GM18867 (cell line): ENCODE data around the gene TRIM29.

Experiments
- ATAC-seq: cut with Tn5 transposase; IDR thresholded peaks from one replicate; pipeline ENCODE4 v1.9.1; 2021; ENCODE audit warnings: mild to moderate bottlenecking, moderate library complexity; ENCODE audit not compliant: unreplicated experiment

TRIM29 gene

DNA sequence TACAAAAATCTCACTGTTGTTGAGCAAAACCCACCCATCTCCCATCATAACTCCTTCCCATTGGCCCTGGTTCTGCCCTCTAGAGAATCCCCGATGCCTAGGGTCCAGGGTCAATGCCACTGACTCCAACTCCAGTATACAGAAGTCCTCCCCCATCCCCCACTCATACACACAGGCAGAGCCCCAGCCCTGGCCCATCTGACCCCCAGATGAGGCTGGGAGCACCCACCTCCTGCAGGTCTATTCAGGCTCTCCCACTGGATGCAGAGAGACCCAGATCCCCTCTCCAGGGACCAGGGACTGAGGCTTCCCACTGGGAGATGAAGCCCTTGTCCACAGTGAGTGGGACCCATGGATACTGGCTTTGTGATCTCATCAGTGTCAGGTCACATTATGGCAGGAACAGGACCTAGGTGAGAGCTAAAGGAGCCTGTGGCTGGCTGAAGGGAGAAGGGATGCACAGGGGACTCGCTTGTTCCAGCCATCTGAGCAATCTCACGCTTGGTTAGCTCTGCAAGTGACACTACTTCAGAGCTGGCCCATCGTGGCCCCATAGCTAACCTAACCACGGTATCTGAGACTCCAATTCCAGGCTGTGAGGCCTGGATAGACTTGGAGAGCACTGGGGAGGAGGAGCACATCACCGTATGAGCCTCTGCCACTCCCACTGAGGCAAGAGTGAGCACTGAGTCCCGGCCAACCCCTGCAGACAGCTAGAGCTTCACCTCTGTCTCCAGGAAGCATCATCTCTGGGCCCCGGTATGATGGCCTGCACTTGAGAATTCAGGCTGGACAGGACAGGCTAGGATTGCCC, 35.7 kb downstream of the TRIM29 start:
- ATAC-seq = no peak

DNA sequence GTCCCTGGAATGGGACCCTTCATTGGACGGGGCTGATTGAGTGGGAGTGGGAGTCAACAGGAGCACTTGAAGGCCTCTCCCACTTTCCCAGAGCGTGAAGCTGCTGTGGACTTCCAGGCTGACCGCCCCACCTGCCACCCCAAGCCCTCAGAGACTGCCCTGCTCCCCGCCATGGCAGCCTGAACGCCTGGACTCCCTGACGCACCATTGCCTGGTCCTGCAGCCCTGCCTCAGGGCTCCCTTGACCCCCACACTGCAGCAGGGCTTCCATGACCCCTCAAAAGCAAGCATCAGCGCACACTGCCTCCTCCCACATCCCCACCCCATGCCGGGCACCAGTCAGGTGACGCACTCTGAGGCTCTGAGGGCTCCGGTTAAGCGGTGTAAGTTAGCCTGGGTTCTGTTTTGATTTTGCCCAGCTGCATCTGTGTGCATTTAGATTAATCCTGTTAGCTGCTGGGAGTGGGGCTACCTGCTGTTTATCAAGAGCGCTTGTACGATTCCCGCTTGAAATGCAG, 39.4 kb downstream of the TRIM29 start:
- no peak for ATAC-seq

DNA sequence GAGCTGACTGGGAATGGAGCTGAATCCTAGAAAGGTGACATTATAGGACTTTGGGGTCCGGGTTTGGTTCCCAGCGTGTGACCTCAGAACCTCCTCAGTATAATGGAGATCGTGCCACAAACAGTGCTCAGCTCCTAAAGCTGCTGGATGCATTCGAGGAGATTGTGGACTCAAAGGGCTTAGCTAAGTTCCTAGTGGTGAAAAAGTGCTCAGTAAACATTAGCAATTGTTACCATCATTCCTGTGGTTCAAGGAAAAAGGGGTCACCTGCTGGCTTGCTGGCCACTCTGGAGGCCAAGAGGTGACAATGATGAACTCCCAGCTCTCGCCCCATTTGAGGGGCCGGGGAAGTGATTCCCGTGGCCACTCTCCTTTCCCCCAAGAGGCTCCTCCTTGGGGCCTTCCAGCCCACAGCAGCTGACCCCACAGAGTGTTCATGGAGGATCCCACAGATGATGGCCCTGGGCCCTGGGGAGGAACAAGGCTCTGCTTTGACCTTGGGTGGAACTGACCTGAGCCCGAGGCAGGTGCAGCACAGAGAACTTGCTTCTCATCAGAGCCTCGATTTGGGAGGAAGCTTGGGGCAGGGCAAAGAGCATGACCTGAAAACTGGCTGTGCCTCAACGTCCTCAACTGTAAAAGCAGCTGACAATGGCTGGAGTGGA, 40.1 kb downstream of the TRIM29 start:
- ATAC-seq = no peak

DNA sequence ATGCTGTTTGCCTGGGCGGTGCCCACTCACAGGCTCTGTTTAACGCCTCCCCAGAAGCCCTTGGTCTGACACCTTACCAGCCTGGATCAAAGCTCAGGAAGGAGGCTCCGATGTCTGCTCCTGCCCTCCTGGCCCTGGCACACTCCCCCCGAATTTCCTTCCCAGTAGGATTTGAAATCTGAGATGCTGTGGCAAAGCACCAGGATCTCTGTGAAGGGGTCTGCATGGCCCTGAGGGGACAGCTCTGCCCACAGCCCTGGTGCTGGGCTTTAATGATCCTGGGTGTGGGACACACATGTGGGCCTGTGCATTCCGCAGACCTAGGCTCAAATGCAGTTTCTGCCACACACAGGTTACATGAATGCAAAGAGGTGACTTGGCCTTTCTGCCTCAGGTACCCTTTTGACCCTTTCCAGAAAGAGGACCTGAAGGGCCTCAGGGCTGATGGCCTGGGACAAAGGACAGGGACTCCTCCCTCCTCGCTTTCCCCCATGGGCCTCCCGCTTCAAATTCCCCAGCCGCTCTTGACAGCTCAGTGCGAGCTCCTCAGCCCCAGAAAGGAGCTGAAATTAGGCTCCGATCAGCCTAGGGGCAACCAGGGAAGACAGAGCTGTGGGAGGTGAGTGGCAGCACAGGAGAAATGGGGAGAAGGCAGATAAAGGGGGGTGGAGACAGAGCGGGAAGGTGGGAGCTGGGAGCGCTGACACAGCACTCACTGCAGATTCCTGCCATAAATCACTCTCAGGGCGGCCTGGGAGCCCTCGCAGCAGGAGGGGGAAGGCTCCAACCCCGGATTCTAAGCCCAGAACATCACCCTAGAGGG, 41.3 kb downstream of the TRIM29 start:
- ATAC-seq = no peak

DNA sequence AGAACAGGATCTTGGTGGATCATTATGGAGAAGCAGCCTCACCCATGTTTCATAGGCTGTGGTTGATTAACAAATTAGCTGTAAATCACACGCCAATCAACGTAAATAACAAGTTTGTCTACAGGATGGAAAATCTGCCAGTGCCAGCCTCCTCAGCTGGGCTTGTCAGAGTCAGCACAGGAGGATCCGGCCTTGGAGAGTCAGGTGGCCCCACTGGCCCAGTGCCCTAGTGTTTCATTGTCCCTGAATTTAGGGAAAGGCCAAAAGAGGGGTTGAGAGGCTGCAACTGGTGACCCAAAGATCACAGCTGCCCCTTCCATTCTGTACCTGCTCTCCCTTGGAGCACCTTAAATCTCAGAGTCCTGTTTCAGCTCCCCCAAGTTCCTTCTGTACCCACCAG, 42.4 kb downstream of the TRIM29 start:
- no peak for ATAC-seq

DNA sequence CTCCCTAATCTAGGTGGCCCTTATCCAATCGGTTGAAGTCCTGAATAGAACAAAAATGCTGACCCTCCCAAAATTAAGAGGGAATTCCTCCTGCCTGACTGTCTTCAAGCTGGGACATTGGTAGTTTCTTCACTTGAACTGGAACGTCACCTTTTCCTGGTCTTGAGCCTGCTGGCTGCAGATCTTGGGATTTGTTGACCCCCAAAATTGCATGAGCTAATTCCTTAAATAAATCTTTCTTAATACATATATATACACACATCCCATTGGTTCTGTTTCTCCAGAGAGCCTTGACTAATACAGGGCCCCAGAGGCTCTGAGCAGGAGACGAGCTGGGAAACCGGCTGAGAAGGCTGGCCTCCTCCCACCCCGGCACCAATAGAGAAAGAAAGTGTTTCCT, 46.2 kb downstream of the TRIM29 start:
- ATAC-seq = no peak

DNA sequence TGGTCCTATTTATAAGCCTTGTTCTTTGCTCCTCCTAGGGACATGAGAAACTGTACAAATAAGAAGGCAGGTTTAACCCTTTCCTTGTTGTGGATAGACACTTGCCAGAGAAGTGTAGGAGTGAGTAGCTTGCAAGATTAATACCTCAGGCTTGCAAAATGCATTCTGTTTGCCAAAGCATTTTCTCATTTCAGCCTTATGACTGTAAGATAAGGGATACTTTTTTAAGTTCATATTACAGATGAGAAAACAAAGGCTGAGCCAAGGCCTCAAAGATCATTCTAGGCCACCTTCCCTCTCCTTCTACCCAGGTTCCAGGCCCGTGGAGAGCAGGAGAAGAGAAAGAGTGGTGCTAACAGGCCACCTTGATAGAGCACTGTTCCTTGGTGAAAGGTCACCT, 46.8 kb downstream of the TRIM29 start:
- no peak for ATAC-seq

DNA sequence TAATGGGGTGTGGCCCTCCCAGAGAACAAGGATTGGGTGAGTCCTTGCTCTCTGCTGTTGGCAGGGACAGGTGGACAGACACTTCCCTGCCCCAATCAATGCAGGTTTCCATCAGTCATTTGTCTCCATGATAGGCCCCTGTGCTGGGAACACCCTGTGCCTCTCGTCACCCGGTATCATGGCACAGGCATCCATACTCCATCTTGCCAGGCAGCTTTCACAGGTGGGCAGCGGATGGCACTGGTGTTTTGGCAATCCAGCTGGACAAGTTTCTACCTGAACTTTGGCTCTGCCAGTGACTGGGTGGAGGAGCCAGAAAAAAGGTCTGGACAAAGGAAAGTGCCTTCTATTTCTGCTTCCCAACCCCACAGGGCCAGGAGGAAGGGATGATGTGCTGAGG, 47.5 kb downstream of the TRIM29 start:
- no peak for ATAC-seq

DNA sequence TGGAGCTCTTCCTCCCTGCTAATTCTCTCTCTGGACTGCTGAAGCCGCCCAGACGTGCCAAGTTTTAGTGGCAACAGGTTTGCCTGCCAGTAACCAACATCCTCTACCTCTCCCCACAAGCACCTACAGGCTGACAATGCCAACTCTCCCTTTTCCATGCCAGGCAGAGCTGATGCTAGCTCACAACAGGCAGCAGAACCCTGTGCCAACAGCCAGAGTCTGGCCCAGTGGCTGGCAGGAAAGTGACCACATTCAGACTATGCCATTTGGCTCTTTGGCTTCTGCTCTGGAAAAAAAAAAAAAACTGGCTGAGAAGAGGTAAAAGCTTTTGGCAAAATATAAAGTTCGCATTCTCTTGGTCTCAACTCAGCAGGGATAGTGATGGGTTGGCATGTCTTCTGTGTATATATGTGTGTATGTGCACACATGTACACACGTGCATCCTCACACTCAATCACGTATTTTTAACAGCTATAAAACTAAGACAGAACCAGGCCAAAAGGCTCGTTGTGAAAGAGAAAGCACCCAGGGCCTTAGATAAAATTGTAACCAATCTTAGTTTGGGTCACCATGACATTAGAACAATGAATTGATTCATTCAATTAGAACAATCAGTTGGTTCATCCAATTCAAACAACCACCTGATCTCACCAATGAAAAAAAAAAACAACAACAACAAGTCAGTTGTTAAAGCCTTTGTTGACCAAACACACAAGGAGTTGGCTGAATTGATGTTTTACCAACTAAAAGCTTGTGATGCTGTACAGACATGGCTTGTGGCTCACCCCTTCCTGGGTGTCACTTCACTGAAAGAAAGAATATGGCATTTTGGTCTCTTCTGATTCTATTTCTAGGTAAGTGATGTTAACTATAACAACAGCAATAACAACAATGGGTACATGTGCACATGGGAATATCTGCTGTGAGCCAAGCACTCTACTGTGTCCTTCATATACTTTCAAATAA, 48.6 kb downstream of the TRIM29 start:
- ATAC-seq = no peak

DNA sequence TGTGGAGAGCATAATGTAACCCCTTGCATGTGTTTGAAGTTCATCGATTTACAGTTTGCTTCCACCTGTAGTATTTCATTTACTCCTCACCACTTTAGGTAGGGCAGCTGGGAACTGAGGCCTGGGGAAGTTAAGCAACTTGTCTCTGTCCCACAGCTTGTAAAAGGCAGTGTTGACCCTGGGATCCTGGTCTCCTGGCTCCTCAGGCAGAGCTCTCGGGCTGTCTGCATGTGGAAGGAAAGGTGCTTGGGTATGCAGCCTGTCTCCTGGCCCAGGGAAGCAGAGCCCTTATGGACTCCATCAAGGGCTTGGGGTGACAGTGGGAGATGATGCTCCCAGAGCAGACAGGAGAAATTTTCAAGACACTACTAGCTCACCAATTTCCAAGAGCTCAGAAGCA, 49.9 kb downstream of the TRIM29 start:
- ATAC-seq = no peak

DNA sequence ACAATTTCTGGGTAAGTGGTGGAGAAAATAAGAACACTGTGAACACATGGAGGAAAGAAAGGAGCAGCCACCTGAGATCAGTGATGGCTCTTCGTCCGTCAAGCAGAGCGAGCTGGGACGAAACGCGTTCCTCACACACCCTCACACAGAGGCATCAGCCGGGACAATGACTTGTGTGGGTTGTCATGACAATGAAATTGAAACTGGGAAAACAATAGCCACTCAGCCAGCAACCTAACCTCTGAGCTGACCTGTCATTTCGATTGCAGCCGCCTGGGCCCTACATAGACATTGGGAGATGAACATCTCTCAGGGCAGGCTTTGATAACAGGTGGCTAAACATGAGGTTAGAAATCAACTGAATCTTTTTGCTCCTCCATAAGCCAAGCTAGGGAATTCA, 51.3 kb downstream of the TRIM29 start:
- ATAC-seq = no peak

DNA sequence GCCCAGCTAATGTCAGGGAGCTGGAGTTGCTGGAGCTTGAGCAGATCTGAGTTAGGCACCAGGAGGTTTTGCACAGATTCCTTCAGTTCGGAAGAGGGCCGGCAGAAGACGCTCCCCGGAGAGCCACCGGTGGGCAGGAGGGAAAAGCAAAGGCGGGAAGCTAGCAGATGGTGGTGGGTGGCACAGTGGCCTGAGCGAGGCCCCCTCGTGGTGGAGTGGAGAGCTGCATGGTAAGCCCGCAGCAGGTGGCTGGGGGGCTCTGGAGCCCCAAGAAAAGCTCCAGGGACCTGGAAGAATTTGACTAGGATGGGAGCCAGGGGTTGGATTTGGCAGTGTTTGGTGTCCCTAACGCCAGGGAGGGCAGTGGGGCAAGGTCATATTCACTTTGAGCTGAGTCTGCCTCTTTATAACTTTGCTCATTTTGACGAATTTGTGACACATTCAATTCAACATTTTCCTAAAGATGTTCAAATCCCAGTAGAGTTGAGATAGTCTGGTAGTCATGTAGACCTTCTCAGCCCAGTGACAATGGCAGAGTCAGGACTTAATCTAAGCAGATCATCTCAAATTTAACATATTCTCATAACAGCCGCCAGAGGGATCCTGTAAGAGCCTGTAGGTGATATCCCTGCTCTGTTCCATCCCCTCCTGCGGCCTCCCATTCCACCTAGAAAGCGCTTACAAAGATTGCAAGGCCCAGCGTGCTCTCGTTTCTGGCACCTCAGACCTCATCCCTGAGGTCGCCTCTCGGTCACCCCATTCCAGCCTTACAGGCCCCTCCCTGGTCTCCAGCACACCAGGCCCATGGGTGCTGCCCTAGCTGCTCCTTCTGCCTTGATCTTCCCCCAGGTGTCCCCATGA, 57.9 kb downstream of the TRIM29 start:
- no peak for ATAC-seq

DNA sequence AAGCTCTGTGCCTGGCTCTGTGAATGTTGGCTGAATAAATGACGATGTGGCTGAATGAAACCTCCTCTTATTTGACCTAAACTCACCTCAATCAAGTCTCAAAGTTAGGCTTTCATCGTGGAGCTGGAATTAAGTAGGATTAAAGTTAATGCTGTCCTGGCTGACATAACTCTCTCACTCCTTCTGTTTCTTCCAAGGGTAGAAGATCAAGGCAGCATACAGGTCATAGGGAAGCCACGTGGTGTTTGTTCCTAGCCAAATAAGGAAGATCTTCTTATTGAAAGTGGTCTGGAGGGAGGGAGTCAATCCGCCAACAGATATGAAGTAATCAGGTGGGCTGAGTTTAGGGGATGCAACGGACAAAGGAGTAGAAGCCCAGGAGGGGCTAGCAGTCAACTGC, 59.5 kb downstream of the TRIM29 start:
- ATAC-seq = no peak

DNA sequence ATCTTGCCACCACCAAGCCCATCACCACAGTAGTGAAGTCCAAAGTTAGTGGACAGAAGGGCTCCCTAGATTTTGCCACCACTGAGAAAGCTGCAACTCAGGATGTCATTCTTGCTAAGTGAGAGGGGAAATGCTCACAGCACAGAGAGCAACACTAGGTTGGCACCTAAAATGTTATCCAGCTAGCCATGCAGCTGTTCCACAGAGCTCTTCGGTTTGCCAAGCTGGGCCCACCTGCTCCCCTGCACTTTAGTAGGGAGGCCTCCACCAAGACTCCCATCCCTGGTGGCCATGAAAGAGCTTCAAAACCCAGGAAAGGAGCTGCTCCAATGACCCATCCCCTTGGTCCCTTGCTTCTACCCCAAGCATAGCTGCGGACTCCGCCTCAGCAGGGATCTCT, 63.8 kb downstream of the TRIM29 start:
- ATAC-seq = no peak

DNA sequence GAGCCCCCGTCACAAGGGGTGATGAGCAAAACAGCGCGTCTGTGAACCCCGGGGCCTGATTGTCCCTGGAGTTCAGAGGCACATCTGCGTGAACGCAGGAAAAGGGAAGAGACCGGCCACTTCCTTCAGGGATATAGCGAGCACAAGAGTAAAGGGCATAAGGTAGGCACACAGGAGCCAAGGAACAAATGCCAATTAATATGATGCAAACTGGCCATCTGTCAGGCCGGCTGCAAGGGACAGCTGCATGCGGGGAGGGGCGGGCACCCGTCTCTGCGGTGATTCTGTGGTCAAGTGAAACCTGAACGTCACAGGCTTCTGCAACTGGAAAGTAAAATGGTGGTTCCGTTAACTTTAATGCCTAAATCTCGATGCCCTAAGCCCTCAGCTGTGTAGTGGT, 64.7 kb downstream of the TRIM29 start:
- ATAC-seq = no peak

DNA sequence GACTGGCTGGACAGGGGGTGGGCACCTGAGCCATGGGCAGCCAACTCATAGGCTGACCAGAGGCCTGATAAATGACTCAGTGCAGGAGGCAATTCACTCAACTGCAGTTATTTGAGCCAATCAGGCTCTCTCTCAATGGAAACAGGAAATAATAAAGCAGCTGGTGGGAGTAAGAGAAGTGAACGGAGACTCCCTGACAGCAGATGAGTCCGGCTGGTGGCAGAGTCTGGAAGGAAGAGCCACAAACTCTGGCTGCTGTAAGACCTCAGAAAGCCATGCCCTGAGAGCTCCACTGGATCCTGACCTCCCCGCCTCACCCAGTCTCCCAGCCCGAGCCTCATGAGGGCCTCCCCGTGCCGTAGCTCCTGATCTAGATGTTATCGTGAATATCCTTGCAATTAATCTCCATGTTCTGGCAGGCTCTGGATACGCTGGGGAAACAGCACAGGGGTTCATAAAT, 69.8 kb downstream of the TRIM29 start:
- ATAC-seq = no peak

DNA sequence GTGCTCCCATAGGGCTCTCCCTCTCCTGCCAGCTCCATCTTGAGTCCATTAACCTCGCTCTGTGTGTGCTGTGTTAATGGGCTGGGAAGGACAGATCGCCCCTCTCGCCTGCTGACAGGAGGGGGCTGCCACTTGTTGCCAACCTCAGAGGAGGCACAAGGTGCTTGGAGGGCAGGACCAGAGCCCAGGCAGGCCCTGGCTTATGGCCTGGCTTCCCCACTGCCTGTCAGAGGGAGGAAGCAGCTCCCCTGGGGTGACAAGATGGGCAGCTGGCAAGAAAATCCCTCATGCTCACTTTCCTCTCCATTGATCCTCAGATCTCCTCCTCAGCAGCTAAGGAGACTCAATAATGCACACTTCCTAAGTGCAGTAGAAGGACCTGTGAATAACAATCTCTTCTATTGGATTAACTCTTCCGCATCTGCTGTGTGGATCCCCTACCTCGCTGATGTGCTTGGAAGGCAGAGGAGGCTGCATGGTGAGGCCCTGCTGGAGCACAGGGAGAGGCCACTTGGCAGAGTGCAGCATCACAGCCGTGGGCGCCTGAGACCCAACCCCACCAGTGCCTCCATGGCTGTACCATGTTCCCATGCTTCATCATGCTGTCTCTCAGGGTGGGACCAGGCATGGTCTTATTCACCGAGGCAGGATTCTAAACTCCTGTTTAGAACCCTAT, 70.3 kb downstream of the TRIM29 start:
- no peak for ATAC-seq

DNA sequence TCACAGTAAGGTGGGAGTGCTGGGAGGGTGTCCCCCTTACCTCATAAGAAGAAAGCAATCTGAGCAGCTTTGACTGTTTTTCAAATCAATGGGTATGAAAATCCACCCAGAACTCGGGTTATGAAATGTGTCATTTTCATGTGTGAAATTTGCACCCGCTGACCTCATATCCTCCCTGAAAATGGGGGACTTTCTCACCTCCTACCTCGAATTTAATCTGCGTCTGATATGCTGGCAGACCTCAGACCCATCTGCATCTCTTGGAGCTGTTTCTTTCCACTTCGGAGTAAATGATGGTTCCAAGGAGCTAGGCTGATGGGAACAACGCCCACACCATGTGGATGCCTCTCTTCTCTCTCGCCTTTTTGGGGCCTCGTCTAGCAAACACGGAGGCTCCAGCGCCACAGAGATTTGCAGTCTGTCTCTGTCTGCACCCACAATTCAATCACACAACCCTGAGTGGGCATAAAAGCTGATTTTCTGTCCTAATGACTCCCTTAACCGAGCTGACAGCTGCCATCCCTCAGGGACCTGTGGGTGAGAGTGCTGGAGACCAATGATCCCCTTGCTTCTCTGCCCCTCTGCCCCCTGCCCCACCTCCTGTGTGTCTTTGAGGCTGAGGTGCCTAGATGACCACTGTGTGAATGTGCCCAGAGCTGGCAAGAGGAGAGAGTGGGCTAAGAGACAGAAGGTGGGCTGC, 71.0 kb downstream of the TRIM29 start:
- no peak for ATAC-seq
